HT1080 (cell line): ENCODE results near the gene PCDH9. TPM values are rescaled to one million over a fixed set of nuclear protein-coding genes. Genes with fewer than 3 reads are reported as not detected.
A peak's percentile ranks its signal among the peaks of the same experiment; 100 is the strongest.

Experiments used
- DNase-seq: peaks from one replicate; pipeline ENCODE4 v3.0.0-alpha.2; 2015; ENCODE audit warnings: low read depth
- total RNA-seq: library from RNA; depleted of rRNA; stranded (reverse); fragments of >200 nt; shearing (Covaris generic); gene quantifications from 2 replicates; pipeline ENCODE4 v1.2.3, GENCODE V29; 2014

The PCDH9 gene
- total RNA-seq, 1 experiment from 2014 or later: 0.92 TPM

- no peak for DNase-seq
Observed at GRCh38 chr13:66977161-66977560, 253.0 kb downstream of the PCDH9 start.

- DNase-seq: no peak
Observed at GRCh38 chr13:66974889-66975288, 255.2 kb downstream of the PCDH9 start.

GRCh38 chr13:66974174-66974573 lies 256.0 kb downstream of the PCDH9 start:
- no peak for DNase-seq

GRCh38 chr13:66972659-66973058 lies 257.5 kb downstream of the PCDH9 start:
- no peak for DNase-seq

GRCh38 chr13:66971004-66971403 lies 259.1 kb downstream of the PCDH9 start:
- no peak for DNase-seq

GRCh38 chr13:66969291-66969690 lies 260.8 kb downstream of the PCDH9 start:
- no peak for DNase-seq

- DNase-seq: no peak
Observed at GRCh38 chr13:66967811-66968597, 262.1 kb downstream of the PCDH9 start.

GRCh38 chr13:66965181-66965580 lies 265.0 kb downstream of the PCDH9 start:
- DNase-seq: no peak

GRCh38 chr13:66962953-66963352 lies 267.2 kb downstream of the PCDH9 start:
- no peak for DNase-seq

- DNase-seq: no peak
Observed at GRCh38 chr13:66958611-66959010, 271.5 kb downstream of the PCDH9 start.

- no peak for DNase-seq
Observed at GRCh38 chr13:66952507-66952906, 277.6 kb downstream of the PCDH9 start.

GRCh38 chr13:66951426-66951825 lies 278.7 kb downstream of the PCDH9 start:
- DNase-seq: no peak

GRCh38 chr13:66950666-66951065 lies 279.5 kb downstream of the PCDH9 start:
- no peak for DNase-seq

- DNase-seq: no peak
Observed at GRCh38 chr13:66948910-66949309, 281.2 kb downstream of the PCDH9 start.

GRCh38 chr13:66943530-66943929 lies 286.6 kb downstream of the PCDH9 start:
- no peak for DNase-seq

GRCh38 chr13:66940113-66940512 lies 290.0 kb downstream of the PCDH9 start:
- no peak for DNase-seq

GRCh38 chr13:66937423-66937822 lies 292.7 kb downstream of the PCDH9 start:
- DNase-seq: no peak

GRCh38 chr13:66933994-66934393 lies 296.1 kb downstream of the PCDH9 start:
- peak; percentile 84 for DNase-seq

GRCh38 chr13:66933527-66933926 lies 296.6 kb downstream of the PCDH9 start:
- no peak for DNase-seq

GRCh38 chr13:66927562-66927961 lies 302.6 kb downstream of the PCDH9 start:
- no peak for DNase-seq

GRCh38 chr13:66926851-66927524 lies 303.1 kb downstream of the PCDH9 start:
- peak; percentile 34 for DNase-seq

GRCh38 chr13:66926200-66926850 lies 303.8 kb downstream of the PCDH9 start:
- DNase-seq: no peak
